WI38 (cell line): ENCODE results near the gene PAM.

Source experiments
- H3K4me3 ChIP-seq: 2 replicates; pipeline ENCODE4 v1.5.1; 2011; ENCODE audit warnings: low read depth, mild to moderate bottlenecking, control low read depth, low read length
- TF ChIP-seq, protein P1 (sequence below): IDR thresholded peaks from 2 replicates; pipeline ENCODE4 v1.5.1; 2012; ENCODE audit warnings: low read depth, mild to moderate bottlenecking, control low read depth, low read length

Gene PAM

DNA sequence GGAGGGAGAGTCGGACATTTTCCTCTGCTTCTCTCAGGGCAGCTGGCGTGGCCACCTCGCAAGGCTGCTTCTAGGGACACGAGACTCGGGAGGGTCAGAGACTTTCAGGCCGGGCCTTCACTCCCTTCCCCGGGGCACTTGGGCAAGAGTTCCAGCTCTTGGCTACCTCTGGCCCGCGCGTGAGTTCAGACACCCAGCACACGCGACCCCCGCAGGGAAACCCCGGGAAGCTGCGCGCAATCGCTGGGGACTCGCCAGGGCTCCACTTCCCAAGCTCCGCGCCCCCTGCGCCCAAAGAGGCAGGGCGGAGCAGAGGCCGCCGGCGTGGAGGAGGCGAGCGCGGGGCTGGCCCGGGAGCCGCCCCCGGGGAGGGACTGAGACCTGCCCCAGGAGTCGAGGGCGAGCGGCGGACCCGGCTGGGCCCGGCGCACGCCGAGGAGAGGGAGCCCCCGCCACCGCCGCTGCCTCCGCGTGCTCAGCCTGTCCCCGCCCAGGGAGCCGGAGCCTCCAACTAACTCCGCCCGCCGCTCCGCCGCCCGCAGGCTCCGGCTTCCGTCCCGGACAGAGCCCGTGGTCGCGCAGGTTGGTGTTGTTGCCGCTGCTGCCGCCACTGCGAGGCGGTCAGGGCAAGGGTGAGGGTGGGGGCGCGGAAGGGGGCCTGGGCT, at the start of gene PAM:
Gene PAM, plus strand, starts transcription at position 539 of the 665 bp plus-strand sequence. CDS start 110,891 bp downstream, outside the sequence.
- peak within 1 kb of the TSS; percentile 98 for H3K4me3 ChIP-seq
- TF ChIP-seq, protein P1, sequence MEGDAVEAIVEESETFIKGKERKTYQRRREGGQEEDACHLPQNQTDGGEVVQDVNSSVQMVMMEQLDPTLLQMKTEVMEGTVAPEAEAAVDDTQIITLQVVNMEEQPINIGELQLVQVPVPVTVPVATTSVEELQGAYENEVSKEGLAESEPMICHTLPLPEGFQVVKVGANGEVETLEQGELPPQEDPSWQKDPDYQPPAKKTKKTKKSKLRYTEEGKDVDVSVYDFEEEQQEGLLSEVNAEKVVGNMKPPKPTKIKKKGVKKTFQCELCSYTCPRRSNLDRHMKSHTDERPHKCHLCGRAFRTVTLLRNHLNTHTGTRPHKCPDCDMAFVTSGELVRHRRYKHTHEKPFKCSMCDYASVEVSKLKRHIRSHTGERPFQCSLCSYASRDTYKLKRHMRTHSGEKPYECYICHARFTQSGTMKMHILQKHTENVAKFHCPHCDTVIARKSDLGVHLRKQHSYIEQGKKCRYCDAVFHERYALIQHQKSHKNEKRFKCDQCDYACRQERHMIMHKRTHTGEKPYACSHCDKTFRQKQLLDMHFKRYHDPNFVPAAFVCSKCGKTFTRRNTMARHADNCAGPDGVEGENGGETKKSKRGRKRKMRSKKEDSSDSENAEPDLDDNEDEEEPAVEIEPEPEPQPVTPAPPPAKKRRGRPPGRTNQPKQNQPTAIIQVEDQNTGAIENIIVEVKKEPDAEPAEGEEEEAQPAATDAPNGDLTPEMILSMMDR = no peak

DNA sequence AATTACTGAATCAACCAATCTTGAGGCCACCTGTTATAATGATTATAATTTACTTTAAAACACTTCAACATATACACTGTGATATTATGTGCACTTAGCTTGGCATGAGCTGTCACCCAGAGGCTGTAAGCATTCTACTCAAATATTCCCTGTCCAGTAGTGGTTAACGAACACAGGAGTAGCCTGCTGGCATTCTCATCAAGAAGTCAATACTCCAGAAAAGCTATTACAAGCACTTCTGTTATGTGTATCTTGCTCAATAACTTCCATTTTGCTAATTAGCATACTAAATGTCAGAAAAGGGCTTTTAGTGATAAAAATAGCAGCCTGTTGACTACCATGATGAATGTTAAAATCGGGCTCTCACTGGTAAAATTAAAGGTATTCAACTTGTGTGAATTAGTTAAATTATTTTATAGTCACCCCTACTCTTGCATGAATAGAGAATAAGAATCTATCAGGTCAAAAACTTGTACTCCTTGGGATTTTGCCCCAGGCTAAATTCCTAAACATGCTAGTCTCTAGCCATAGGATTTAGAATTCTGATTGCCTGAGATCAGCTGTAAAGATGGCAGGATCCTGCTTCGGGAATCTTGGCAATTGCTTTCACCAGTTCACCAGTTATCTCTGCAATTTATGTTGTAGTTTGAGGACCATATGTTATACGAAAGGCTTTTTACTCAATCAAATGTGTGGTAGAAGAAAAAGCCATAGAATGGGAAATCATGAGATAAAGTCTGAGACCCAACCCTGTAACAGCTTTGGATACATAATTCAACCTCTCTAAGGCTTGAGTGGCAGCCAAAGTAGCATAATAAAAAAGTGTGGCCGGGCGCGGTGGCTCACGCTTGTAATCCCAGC, 43.4 kb upstream of the PAM start:
- no peak overlapping the region for H3K4me3 ChIP-seq
- TF ChIP-seq, protein P1 = no peak

DNA sequence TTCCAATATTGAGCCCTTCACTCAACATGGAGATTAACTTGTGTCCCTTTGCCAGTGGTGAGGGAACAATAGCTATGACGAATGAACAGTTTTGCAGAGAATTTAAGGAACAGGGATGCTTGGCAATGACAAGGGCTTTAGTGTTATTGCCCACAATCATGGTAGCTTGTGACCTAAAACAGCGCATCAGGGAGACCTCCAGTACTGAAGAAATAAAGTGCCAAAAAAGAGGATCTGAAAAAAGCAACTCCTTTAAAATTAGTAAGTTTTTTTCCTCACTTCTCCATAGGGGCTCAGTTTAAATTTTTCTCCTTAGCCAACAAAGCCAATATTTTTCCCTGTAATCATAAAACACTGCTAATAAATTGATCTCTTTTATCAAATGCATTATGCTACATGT, 41.8 kb upstream of the PAM start:
- TF ChIP-seq, protein P1 = no peak

DNA sequence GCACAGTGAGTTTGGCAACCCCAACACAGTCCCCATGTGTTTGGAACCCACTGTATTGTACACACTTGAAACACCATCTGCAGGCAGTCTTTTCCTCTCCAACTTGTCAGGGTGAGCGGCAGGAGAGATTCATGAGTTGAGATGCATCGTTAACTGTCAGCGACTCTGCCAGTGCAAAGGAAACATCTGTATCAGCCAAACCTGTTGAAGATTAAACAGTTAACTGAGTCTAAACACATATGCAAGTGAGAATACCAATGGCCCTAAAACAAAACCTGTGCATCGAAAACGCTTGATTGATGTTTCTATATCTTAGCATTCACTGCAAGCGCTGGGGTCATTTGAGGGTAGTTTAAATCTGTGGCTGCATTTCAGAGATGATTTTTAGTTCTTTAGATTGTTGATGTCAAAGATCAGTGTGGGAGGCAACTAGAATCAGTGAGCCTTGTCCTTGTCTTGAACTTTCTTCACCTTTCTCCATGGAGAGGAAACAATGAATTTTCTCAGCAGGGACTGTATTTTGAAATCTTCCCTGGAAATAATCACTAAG, 41.3 kb upstream of the PAM start:
- TF ChIP-seq, protein P1 = no peak
- no peak overlapping the region for H3K4me3 ChIP-seq

More for the DNA sequence above, 41.8 kb upstream of the PAM start:
- no peak overlapping the region for H3K4me3 ChIP-seq

DNA sequence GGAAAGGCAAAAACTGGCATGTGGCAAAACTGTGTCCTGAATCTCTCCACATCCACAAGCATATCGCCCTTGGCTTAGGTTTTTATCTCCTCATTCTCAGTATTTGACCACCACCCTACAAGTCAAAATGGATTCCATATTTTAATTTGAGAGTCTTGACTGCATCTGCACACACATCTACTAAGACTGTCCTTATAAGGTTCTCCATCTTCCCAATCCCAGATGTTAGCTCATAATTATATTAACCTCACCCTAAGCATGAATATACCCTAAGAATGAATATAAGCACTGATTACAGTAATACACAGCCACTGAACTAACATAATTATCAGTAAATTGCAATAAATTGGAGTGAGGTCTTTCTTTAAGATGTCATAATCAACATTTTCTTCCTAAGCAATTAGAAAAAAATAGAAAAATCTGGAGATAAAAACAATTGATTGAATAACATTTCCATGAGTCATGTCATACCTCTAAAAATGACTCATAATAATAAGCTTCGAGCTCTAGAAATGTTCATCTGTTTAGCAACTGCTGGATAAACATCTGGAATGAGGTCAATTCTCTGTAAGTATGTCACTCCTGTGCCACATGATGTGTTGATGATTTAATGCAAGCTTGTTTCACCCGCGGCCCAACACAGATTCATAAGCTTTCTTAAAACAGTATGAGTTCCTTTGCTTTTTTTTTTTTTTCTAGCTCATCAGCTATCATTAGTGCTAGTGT, 39.9 kb upstream of the PAM start:
- no peak overlapping the region for H3K4me3 ChIP-seq
- TF ChIP-seq, protein P1 = no peak

DNA sequence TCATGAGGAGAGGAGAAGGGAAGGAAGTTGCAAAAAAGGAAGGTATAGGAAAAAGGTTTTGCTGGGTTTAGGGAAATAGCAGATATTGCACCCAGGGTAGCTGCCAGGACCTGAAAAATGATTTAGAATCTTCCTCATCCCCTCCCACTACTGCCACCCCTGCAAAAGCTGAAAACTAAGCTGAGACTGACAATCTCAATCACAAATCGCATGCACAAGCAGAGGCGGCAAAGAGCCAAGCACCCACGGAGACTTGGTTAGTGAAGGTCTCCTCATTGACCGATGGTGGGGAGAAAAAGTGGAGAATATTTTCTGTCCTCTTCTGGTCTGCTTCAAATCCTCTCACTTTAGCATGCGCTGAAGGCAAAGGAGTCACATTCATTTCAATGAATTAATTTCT, 39.1 kb upstream of the PAM start:
- H3K4me3 ChIP-seq = no peak overlapping the region
- TF ChIP-seq, protein P1 = no peak
